ENCODE data around the gene VIPAS39. TPM values are rescaled to one million over a fixed set of nuclear protein-coding genes. Genes with fewer than 3 reads are reported as not detected.

Gene VIPAS39
- total RNA-seq, 2 experiments from 2014 or later: 13.9 to 16.8 TPM

DNA sequence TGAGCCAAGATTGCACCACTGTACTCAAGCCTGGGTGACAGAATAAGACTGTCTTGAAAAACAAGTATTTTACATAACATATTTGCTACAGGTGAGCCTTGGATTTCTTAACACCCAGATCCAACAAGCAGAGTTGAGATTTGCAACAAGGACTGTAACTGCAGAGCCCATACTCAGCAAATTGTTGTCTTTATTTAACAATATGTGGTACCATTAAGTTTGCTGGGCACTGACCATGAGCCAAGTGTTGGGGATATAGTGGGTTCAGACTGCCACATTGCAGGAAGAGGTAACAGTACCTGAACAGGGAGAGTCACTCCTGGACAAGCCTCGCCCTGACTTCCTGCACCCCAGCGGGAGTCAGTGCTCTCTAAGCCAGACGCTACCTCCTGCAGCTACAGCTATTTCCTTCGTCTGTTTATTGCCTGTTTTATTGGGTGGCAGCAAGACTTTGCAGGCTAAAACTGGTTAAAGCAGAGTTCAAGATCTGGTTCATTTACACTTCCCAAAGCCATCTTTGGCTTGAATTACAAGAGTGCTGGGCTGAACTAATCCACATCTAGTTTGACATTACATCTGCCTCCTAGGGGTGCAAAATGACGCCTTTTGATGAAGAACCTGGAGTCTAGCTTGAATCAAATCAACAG, 12.9 kb upstream of the VIPAS39 start:
- no peak for DNase-seq
- H3K27me3 Mint-ChIP-seq: no peaks in the 10 kb centered on the region
- ChIA-PET CTCF (interaction anchor here (1.6 kb wide), 1 partner anchor 11 kb away, joined by 3 read pairs; no protein-coding TSS in a partner anchor), POLR2A (no interaction called here)
- TF ChIP-seq, protein P1, sequence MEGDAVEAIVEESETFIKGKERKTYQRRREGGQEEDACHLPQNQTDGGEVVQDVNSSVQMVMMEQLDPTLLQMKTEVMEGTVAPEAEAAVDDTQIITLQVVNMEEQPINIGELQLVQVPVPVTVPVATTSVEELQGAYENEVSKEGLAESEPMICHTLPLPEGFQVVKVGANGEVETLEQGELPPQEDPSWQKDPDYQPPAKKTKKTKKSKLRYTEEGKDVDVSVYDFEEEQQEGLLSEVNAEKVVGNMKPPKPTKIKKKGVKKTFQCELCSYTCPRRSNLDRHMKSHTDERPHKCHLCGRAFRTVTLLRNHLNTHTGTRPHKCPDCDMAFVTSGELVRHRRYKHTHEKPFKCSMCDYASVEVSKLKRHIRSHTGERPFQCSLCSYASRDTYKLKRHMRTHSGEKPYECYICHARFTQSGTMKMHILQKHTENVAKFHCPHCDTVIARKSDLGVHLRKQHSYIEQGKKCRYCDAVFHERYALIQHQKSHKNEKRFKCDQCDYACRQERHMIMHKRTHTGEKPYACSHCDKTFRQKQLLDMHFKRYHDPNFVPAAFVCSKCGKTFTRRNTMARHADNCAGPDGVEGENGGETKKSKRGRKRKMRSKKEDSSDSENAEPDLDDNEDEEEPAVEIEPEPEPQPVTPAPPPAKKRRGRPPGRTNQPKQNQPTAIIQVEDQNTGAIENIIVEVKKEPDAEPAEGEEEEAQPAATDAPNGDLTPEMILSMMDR (IDR thresholded peaks at IDR 0.05): no peak
- H3K9me3 Mint-ChIP-seq: no peaks in the 10 kb centered on the region
- H3K4me1 Mint-ChIP-seq (ENCODE audit: low read depth): no peaks in the 10 kb centered on the region
- intact Hi-C loops (cut with micrococcal nuclease): no loop called here
- H3K27ac Mint-ChIP-seq: no peak overlapping the region
- H3K4me3 Mint-ChIP-seq: no peak overlapping the region
- no peak for ATAC-seq
- peaks cover 31% of the 10 kb centered on the region for H3K36me3 Mint-ChIP-seq (ENCODE audit: low read depth)

DNA sequence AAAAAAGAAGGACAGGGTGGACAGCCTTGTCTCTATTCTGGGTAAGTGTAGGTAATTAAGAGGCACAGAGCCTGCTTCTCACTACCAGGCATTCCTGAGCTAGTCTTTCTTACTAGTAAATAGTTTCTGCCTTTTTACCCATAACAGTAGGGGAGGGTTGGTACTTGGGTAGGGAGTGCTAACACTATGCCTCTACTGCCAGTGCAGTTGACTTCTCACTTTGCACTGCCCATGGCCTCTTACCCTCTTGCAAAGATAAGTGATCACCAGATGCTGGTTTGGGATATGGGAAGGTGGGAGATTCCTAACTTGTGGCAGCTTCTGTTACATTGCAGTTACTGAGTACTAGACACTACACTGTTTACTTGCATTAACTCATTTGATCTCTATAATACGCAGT, 12.1 kb upstream of the VIPAS39 start:
- Mint-ChIP-seq H3K36me3 (ENCODE audit: low read depth) (peaks cover 38% of the 10 kb centered on the region), H3K27me3 (no peaks in the 10 kb centered on the region), H3K4me1 (ENCODE audit: low read depth) (no peaks in the 10 kb centered on the region), H3K9me3 (no peaks in the 10 kb centered on the region), H3K4me3 (no peak overlapping the region), H3K27ac (no peak overlapping the region)
- CTCF ChIA-PET: interaction anchor here (3.2 kb wide), 1 partner anchor 10 kb away, joined by 12 read pairs; no protein-coding TSS in a partner anchor
- POLR2A ChIA-PET: interaction anchor here (0.8 to 1.2 kb wide), 2 partner anchors 10 to 24 kb away, joined by 3 to 5 read pairs; no protein-coding TSS in a partner anchor
- TF ChIP-seq, protein P1 (IDR thresholded peaks at IDR 0.05): no peak
- intact Hi-C loops (cut with micrococcal nuclease): no loop called here
- DNase-seq (no peak), ATAC-seq (no peak)

DNA sequence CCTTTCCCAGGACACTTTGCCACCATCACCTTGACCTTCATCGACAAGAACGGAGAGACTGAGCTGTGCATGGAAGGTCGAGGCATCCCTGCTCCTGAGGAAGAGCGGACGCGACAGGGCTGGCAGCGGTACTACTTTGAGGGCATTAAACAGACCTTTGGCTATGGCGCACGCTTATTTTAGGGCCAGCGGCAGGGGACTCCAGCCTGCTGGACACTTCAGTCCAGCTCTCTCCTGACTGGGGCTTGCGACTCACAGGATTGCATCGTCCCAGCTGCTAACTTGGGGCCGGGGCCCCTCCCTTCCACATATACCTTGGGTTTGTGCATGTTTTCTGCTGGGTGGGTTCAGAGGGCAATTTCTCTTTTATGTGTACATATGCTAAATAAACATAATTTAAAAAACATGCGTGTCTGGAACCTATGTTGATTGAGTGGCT, 11.7 kb upstream of the VIPAS39 start:
- DNase-seq (no peak), ATAC-seq (no peak)
- intact Hi-C loops (cut with micrococcal nuclease): no loop called here
- Mint-ChIP-seq H3K9me3 (no peaks in the 10 kb centered on the region), H3K27me3 (no peaks in the 10 kb centered on the region), H3K36me3 (ENCODE audit: low read depth) (peaks cover 40% of the 10 kb centered on the region), H3K27ac (no peak overlapping the region), H3K4me1 (ENCODE audit: low read depth) (no peaks in the 10 kb centered on the region), H3K4me3 (no peak overlapping the region)
- ChIA-PET CTCF (interaction anchor here (3.2 kb wide), 1 partner anchor 10 kb away, joined by 12 read pairs; no protein-coding TSS in a partner anchor), POLR2A (interaction anchor here (0.8 to 1.2 kb wide), 2 partner anchors 9 to 24 kb away, joined by 3 to 5 read pairs; no protein-coding TSS in a partner anchor)
- TF ChIP-seq, protein P1 (IDR thresholded peaks at IDR 0.05): no peak

DNA sequence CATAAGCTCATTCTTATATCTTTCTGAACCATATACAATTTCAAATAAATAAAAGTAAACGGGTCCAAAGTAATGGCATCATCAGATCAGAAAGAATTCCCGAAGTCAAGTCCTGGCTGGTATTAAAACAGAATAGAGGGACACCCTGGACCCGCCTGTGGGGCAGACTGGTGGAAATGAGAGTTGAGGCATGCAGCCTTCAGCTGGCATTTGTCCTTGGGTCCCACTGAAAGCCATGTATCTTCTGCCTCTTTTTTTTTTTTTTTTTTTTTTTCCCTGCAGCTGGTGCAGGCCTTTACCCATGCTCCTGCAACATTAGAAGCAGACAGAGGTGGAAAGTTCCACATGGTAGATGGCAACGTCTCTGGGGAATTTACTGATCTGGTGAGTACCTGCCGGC, 10.4 kb upstream of the VIPAS39 start:
- Mint-ChIP-seq H3K4me3 (no peak overlapping the region), H3K4me1 (ENCODE audit: low read depth) (no peaks in the 10 kb centered on the region), H3K27me3 (no peaks in the 10 kb centered on the region), H3K27ac (no peak overlapping the region), H3K36me3 (ENCODE audit: low read depth) (peaks cover 49% of the 10 kb centered on the region), H3K9me3 (no peaks in the 10 kb centered on the region)
- no peak for DNase-seq
- intact Hi-C loops (cut with micrococcal nuclease): no loop called here
- ATAC-seq: no peak
- POLR2A ChIA-PET: interaction anchor here (1.3 kb wide), 1 partner anchor 9 kb away, joined by 5 read pairs; no protein-coding TSS in a partner anchor
- CTCF ChIA-PET: interaction anchor here (3.2 kb wide), 1 partner anchor 8 kb away, joined by 12 read pairs; no protein-coding TSS in a partner anchor
- TF ChIP-seq, protein P1 (IDR thresholded peaks at IDR 0.05): no peak

All from activated CD8-positive, alpha-beta T cell treated with anti-CD3 and anti-CD28 coated beads for 36 hours (primary cell).